GM12874 (cell line): ENCODE measurements around the gene CHST1.
A peak's percentile ranks its signal among the peaks of the same experiment; 100 is the strongest.

Source experiments
- TF ChIP-seq, protein P1 (sequence below): IDR thresholded peaks from 2 replicates; pipeline ENCODE4 v1.5.1; 2011; ENCODE audit warnings: low read depth, mild to moderate bottlenecking, control low read depth, low read length, moderate library complexity; ENCODE audit not compliant: insufficient read depth

Gene CHST1

DNA sequence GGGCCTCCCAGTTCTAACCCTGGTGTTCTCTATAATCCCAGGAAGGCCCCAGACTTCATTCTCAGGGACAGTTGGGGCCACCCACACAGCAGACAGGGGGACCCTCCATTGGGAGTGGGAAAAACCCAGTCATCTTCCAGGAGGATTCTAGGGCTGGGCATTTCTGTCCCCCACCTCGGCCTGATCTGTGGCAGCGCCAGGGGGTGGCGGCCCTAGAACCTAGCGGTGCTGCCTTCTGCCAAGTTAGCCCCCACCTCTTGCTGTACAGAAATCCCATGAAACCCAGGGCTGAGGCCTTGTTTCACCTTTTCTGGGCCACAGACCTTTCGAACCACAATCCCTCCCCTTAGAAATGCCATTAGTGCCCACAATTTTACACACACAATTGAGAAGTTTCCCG is 9.6 kb downstream of the CHST1 start:
- TF ChIP-seq, protein P1, sequence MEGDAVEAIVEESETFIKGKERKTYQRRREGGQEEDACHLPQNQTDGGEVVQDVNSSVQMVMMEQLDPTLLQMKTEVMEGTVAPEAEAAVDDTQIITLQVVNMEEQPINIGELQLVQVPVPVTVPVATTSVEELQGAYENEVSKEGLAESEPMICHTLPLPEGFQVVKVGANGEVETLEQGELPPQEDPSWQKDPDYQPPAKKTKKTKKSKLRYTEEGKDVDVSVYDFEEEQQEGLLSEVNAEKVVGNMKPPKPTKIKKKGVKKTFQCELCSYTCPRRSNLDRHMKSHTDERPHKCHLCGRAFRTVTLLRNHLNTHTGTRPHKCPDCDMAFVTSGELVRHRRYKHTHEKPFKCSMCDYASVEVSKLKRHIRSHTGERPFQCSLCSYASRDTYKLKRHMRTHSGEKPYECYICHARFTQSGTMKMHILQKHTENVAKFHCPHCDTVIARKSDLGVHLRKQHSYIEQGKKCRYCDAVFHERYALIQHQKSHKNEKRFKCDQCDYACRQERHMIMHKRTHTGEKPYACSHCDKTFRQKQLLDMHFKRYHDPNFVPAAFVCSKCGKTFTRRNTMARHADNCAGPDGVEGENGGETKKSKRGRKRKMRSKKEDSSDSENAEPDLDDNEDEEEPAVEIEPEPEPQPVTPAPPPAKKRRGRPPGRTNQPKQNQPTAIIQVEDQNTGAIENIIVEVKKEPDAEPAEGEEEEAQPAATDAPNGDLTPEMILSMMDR, result no peak

DNA sequence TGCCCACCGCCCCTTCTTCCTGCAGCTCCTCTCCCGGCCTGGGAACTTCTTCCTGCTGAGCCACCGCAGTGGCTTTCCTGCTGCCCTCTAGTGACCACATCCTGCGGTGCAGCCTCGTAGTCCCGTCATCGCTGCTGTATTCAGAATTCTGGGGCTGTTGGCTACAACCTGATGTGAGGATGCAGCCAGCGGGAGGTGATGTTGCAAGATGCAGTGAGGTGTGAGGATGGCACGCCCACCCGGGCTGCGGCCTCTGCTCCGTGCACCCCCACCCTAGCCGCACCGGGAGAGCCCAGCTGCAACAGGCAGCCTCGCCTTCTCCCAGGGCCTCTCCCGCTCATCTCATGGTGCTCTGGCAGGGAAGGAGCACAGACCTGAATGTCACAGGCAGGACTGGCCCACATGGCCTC is 10.1 kb downstream of the CHST1 start:
- TF ChIP-seq, protein P1, result peak; percentile 95

DNA sequence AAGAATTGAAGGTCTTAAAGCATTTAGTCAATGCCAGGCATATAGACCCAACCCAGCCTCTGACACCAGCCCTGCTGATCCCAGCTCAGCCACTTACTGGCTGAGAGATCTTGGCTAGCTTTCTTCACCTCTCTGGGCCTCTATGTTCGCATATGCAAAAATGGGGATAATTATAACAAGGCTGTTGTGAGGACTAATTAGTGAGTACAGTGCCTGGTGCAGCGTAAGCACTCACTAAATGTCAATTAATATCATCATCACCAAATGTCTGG is 10.5 kb downstream of the CHST1 start:
- TF ChIP-seq, protein P1, result no peak

DNA sequence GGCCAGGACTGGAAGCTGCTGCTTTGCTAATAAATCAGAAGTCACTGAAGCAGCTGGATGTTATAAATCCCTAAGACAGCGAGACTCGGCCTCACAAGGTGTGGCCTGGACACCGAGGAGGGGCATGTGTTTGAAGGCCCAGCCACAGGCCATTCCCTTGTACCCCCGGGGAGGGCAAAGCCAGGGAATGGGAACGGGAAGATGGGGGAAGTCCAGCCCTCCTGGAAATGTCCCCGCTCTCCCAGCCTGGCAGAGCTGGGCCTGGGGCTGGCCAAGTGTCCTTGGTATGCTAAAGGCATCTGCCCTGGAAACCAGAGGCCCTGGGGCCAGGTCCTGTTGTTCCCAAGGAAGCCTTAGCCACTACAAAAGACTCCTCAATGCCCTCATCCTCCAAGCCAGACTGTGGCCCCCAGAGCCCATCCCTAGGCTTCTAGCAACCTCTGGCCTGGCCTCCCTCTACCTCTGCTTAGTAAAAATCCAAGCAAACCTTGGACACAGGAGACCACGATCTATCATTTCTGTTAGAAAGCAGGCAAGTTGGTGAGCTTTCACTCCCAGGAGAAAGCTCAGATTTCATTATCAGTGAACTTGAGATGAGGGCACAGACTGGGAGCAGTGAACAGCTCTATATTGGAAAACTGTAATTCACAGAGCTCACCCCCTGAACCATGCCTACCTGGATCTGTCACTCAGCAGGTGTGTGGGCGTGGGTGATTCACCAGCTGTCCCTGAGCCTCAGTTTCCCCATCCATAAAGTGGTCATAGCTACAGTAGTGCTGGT is 11.0 kb downstream of the CHST1 start:
- TF ChIP-seq, protein P1, result no peak

DNA sequence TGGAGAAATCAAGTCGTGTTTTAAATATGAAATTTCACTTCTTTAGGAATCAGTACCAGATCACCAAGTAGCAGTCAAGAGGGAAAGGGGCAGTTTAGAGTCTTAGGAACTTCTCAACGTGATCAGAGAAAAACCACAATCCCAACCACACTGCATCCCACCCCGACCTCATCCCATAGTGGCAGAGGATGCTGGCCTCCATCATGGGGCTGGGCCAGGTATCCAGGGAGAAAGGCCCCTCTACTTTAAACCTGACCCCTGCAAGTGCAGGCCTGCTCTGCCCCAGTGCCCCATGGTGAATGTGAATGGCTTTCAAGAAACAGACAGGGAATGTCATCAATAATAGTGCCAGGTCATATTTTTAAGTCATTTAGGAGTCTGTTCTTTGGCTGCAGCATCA is 12.1 kb downstream of the CHST1 start:
- TF ChIP-seq, protein P1, result no peak

DNA sequence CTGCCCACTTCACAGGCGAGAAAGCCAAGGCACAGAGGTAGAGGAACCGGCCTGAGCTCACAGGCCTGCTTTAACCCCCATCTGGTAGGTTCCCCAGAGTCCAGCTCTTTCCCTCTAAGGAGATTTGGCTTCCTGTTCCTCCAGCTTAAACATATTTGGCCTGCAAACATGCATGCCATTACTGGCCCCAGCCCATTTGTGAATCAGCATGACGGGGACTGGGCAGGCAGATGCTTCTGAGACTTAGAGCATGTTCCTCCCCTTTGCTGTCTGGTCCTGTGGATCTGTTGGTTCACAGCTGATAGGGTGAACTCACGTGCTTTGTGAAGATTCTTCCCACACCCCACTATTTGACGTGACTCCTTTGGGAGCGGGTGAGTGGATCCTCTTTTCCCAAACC is 12.6 kb downstream of the CHST1 start:
- TF ChIP-seq, protein P1, result no peak

DNA sequence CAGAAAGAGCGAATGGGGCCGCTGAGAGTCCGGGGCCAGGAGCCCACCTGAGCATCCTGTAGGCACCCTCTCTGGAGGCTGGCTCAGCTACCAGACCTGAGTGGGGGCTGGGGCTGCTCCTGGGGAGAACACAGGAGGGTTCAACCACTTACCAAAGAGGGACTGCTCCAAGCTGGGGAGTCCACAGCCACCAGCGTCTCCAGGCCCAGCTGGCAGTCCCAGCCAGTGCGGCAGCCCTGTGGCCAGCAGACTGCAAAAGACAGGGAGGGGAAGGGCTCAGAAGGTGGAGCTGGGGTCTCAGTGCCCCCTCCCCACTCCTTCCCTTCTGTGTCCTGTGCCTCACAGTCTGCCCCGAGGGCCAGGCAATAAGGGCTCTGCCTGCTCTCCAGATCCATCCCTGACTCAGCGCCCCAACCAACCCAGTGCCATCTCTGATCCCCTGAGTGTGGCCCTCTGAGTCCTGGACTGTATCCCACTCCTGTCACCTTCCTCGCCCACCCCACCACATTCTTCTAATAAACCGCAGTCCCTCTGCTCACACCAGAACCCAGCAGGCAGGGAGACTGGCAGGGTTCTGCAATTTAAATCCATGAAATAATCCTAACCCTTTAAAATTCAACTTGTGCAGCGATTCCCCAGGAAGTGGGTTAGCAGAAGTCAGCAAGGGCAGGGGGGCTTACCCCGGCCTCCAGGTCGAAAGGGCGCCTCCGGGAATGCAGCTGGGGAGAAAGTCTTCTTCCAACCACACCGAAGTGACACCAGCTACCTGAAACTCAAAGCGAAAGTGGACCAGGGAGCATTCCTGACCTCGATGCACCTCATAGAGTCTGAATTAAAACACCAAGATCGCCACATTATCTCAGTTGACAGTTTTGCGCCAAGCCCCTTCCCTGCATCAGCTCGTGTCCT is 13.3 kb downstream of the CHST1 start:
- TF ChIP-seq, protein P1, result no peak
